ENCODE data around the gene MTHFD2L.

Gene MTHFD2L

GRCh38 chr4:74344031-74344430 lies 186.1 kb downstream of the MTHFD2L start:
- no peak for DNase-seq
